Activated T-helper 2 cell treated with anti-CD3 and anti-CD28 coated beads, Interferon-gamma antibody, Interleukin-2, Interleukin-4, amounts not matched to agents 10 μg/mL and 5 μg/mL and 100 μg/mL, durations not matched to agents 14 hours and 24 hours and 36 hours (primary cell): Measurements from ENCODE around the gene METTL13. TPM values are rescaled to one million over a fixed set of nuclear protein-coding genes. Genes with fewer than 3 reads are reported as not detected.

Source experiments
- DNase-seq: peaks from one replicate; pipeline ENCODE4 v3.0.0; 2021; ENCODE audit warnings: low spot score
- H3K27ac Mint-ChIP-seq: one replicate; pipeline ENCODE4 v1.8.0; 2021; ENCODE audit warnings: mixed read lengths
- H3K27me3 Mint-ChIP-seq: one replicate; pipeline ENCODE4 v1.8.0; 2021; ENCODE audit warnings: low read depth, mixed read lengths
- H3K36me3 Mint-ChIP-seq: one replicate; pipeline ENCODE4 v1.8.0; 2021; ENCODE audit warnings: low read depth, mixed read lengths
- H3K4me1 Mint-ChIP-seq: one replicate; pipeline ENCODE4 v1.8.0; 2021; ENCODE audit warnings: low read depth, mixed read lengths
- H3K4me3 Mint-ChIP-seq: one replicate; pipeline ENCODE4 v1.8.0; 2021; ENCODE audit warnings: low read depth, mild to moderate bottlenecking, moderate library complexity, mixed read lengths
- H3K9me3 Mint-ChIP-seq: one replicate; pipeline ENCODE4 v1.8.0; 2021; ENCODE audit warnings: mixed read lengths
- intact Hi-C: fragments of 100-400 bp; cut with micrococcal nuclease; formaldehyde crosslinking; loops from one replicate; pipeline ENCODE4 v1.15.1; 2023
- total RNA-seq: library from RNA; stranded (reverse); gene quantifications from 2 replicates; pipeline ENCODE4 v1.2.3, GENCODE V29; 2022

The METTL13 gene
- total RNA-seq, 1 donor from 2014 or later: 50.0 TPM

DNA sequence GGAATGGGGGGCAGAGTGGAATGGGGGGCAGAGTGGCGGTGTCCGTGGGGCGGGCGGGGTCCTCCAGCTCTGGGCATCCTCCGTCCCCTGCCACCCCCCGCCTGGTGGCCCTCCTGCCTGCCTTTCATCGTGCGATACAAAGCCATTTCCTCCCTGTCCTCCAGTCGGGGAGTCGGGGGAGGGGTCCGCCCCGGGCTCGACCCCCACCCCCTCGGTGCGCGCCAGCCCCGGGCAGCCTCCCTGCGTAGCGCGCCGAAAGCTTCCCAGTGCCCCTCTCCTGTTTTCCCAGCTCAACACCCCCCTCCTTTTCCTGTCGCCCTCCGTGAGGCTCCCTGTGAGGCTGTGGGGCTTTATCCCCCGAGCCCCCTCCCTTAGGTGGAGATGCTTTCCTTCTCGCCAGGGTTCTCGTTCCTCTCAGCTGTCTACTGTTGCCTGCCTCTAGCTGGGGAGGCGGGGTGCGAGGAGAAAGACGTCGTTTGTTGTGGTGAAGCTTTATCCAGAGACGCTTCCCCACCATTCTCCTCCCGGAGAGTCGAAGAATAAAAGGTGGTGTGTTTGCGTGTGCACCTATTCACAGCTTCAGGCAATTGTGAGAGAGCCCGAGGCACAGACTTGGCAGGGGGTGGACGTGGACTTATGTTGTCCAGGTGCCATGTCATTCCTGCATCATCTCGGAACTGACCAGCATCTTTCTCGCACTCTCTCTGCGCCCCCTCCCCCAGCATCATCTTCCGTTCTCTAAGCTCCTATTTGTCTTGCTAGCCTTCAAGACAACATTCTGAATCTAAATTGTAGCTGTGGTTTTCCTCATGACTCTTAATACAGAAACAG is 60.7 kb downstream of the METTL13 start:
- no peaks in the 10 kb centered on the region for H3K36me3 Mint-ChIP-seq
- intact Hi-C loops: loop anchor here (1.0 to 5.0 kb wide), 2 partner anchors 61 to 100 kb away; partner anchors contain the start of genes METTL13 and VAMP4
- peaks cover 49% of the 10 kb centered on the region for H3K27me3 Mint-ChIP-seq
- peaks cover 14% of the 10 kb centered on the region for H3K4me1 Mint-ChIP-seq
- no peak for DNase-seq
- H3K4me3 Mint-ChIP-seq: peak overlapping the region; percentile 82
- no peaks in the 10 kb centered on the region for H3K9me3 Mint-ChIP-seq
- no peak overlapping the region for H3K27ac Mint-ChIP-seq

DNA sequence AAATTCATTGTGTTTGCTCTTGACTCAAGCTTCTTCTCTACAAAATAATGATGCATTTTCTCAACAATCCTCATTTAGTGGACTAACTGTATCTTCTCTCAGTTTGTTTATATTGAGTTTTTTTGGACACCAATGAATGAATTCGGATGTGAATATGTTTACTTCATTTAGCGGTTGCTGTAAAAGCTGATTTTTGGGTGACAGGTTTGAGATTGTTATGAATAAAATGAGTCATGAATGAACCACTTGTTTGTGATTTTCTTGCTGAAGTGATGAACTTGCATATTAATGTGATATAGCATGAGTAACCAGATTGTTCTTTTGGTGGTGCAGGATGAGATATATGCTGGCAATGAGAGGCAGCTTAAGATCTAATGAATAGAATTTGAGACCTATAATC is 62.9 kb downstream of the METTL13 start:
- Mint-ChIP-seq H3K9me3 (no peaks in the 10 kb centered on the region), H3K27me3 (peaks cover 59% of the 10 kb centered on the region), H3K36me3 (no peaks in the 10 kb centered on the region), H3K4me3 (no peak overlapping the region), H3K27ac (no peak overlapping the region), H3K4me1 (peaks cover 14% of the 10 kb centered on the region)
- intact Hi-C loops: loop anchor here (5.0 kb wide), 1 partner anchor 102 kb away; the partner anchor contains the start of gene VAMP4
- DNase-seq: no peak

DNA sequence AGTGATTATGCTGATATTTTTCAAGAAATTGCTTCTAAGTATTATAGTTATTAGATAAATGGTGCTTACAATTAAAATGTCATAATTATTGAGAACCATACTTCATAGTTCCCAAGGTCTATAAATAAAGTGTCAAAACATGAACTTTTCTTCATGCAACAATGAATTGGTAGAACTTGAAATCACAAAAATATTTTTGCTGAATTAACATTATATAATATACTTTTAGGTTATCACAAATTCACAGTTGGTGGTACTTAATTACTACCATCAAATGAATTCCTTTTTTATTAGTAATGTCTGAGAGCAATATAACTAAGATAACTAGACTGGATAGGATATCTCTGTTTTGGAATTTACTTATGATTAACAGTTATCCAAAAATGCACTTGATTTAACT is 64.5 kb downstream of the METTL13 start:
- H3K9me3 Mint-ChIP-seq: no peaks in the 10 kb centered on the region
- no peaks in the 10 kb centered on the region for H3K36me3 Mint-ChIP-seq
- DNase-seq: no peak
- H3K27me3 Mint-ChIP-seq: peaks cover 60% of the 10 kb centered on the region
- no peak overlapping the region for H3K27ac Mint-ChIP-seq
- intact Hi-C loops: no loop called here
- H3K4me3 Mint-ChIP-seq: no peak overlapping the region
- peaks cover 9% of the 10 kb centered on the region for H3K4me1 Mint-ChIP-seq

Other genes starting within 250 kb of the METTL13 start
- 0.14 TPM in 1 of 2 replicates, not detected in the other for gene MYOCOS, start 159.4 kb upstream of the METTL13 start, total RNA-seq
- gene MYOC, start 129.0 kb upstream of the METTL13 start, total RNA-seq: not detected in 2 replicates
- gene VAMP4, start 39.6 kb upstream of the METTL13 start, total RNA-seq: 10.2 and 11.8 TPM in 2 replicates
- 0.37 and 0.41 TPM in 2 replicates for gene DNM3, start 59.8 kb downstream of the METTL13 start, total RNA-seq